Natural killer cell (primary cell): ENCODE results near the gene SLC25A6. TPM values are rescaled to one million over a fixed set of nuclear protein-coding genes. Genes with fewer than 3 reads are reported as not detected.

ENCODE experiments used
- ATAC-seq, 3 donors: fragments of 150-1000 bp in 2 of 3; fragments of 200-7000 bp in 1 of 3; cut with Tn5 transposase; 1 replicate in 1 of 3; 2 replicates in 2 of 3; pipeline ENCODE4 v1.10.0; 2021; ENCODE audit warnings: mild to moderate bottlenecking in 2 of 3, moderate library complexity in 2 of 3
- DNase-seq, 2 donors: peaks; one replicate each; pipeline versions ENCODE4 v3.0.0 to v3.0.0-alpha.2; 2013 to 2021; ENCODE audit warnings: mixed read lengths in 1 of 2
- H3K27ac ChIP-seq: one replicate; pipeline ENCODE4 v1.5.1; 2013; ENCODE audit warnings: mild to moderate bottlenecking, low read length
- H3K27me3 ChIP-seq: one replicate; pipeline ENCODE4 v1.6.1; 2013; ENCODE audit warnings: low read length; ENCODE audit not compliant: control insufficient read depth, insufficient read depth
- H3K36me3 ChIP-seq: one replicate; pipeline ENCODE4 v1.6.1; 2013; ENCODE audit warnings: low read length; ENCODE audit not compliant: control insufficient read depth, insufficient read depth
- H3K4me1 ChIP-seq: one replicate; pipeline ENCODE4 v1.6.1; 2013; ENCODE audit warnings: low read length; ENCODE audit not compliant: control insufficient read depth, insufficient read depth
- H3K4me3 ChIP-seq: one replicate; pipeline ENCODE4 v1.5.1; 2013; ENCODE audit warnings: low read length
- H3K9me3 ChIP-seq: one replicate; pipeline ENCODE4 v1.6.1; 2013; ENCODE audit warnings: low read length; ENCODE audit not compliant: control insufficient read depth, insufficient read depth
- H3K27ac Mint-ChIP-seq, 2 donors: one replicate each; pipeline ENCODE4 v1.8.0; 2022; ENCODE audit warnings: mild to moderate bottlenecking in 2 of 2, mixed read lengths in 2 of 2, moderate library complexity in 1 of 2
- H3K27me3 Mint-ChIP-seq, 2 donors: one replicate each; pipeline ENCODE4 v1.8.0; 2022; ENCODE audit warnings: low read depth in 2 of 2, mixed read lengths in 2 of 2
- H3K36me3 Mint-ChIP-seq: one replicate; pipeline ENCODE4 v1.8.0; 2022; ENCODE audit warnings: mixed read lengths
- H3K4me1 Mint-ChIP-seq, 2 donors: one replicate each; pipeline ENCODE4 v1.8.0; 2022; ENCODE audit warnings: mixed read lengths in 2 of 2
- H3K4me3 Mint-ChIP-seq: one replicate; pipeline ENCODE4 v1.8.0; 2022; ENCODE audit warnings: mild to moderate bottlenecking, moderate library complexity, mixed read lengths
- H3K9me3 Mint-ChIP-seq, 2 donors: one replicate each; pipeline ENCODE4 v1.8.0; 2022; ENCODE audit warnings: mixed read lengths in 2 of 2
- CTCF ChIP-seq: fragments of 200-600 bp; IDR thresholded peaks from one replicate; pipeline ENCODE4 v1.8.0; 2022; ENCODE audit warnings: antibody characterized with exemption
- WGBS: methylation state at CpG from one replicate; pipeline ENCODE4 v1.1.7; 2013; ENCODE audit warnings: missing lambda C conversion rate; ENCODE audit not compliant: insufficient coverage; 5-methylcytosine and 5-hydroxymethylcytosine counted together
- intact Hi-C: fragments of 100-400 bp; cut with micrococcal nuclease; formaldehyde crosslinking; loops from one replicate; pipeline ENCODE4 v1.14.2; 2022
- total RNA-seq, 4 donors: library from RNA; stranded (reverse); fragments of 120-200 nt in 1 of 4; gene quantifications; one replicate each; pipeline versions ENCODE4 v1.2.3 to v1.2.4, GENCODE V29; 2013 to 2022

The SLC25A6 gene
- total RNA-seq, 3 donors from 2014 or later (not counting 1 experiment from before 2014, with no cell fraction given), result 157 to 197 (median 178) TPM

DNA sequence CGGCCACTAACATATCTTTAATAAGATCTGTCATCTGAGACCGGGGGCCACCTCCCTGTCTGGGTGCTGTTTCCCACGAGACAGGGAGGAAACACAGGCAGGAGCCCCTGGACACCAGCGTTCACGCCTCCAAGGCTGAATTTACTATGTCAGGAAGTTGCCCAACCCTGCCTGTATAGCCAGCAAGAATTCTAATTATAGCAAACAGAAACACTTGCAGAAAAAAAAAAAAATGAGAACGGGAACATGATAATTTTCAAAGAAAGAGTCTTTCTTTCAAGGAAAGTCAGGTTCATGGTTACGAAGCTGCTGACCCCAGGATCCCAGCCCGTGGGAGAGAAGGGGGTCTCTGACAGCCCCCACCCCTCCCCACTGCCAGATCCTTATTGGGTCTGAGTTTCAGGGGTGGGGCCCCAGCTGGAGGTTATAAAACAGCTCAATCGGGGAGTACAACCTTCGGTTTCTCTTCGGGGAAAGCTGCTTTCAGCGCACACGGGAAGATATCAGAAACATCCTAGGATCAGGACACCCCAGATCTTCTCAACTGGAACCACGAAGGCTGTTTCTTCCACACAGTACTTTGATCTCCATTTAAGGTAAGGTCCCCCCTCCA is 55.5 kb downstream of the SLC25A6 start, which contains the start of gene IL3RA:
Gene IL3RA, plus strand, starts transcription at position 455 of the 613 bp plus-strand sequence. CDS start 4,981 bp downstream, outside the sequence.
- H3K36me3 Mint-ChIP-seq, result no peaks in the 10 kb centered on the region
- Histone ChIP-seq H3K27ac (peak within 1 kb of the TSS; percentile 55), H3K36me3 (no peaks in the 10 kb centered on the region), H3K9me3 (no peaks in the 10 kb centered on the region), H3K27me3 (no peaks in the 10 kb centered on the region), H3K4me1 (peaks cover 35% of the 10 kb centered on the region), H3K4me3 (peak within 1 kb of the TSS; percentile 53)
- intact Hi-C loops, result no loop called here
- peaks cover 13 to 14% of the 10 kb centered on the region in 2 donors for H3K4me1 Mint-ChIP-seq
- ATAC-seq (peak; percentile 62 to 83 (median 65)), DNase-seq (peak in 1 of 2 donors; percentile 21)
- peak within 1 kb of the TSS; percentile 50 to 90 for H3K27ac Mint-ChIP-seq
- H3K4me3 Mint-ChIP-seq, result peak within 1 kb of the TSS; percentile 90
- TF ChIP-seq CTCF, result no peak
- WGBS, result under 1% methylated on average over 14 of the region's 14 CpGs
- no peaks in the 10 kb centered on the region for H3K9me3 Mint-ChIP-seq
- peaks cover 2 to 6% of the 10 kb centered on the region in 2 donors for H3K27me3 Mint-ChIP-seq

Other genes starting within 250 kb of the SLC25A6 start
- gene CRLF2, start 179.5 kb downstream of the SLC25A6 start, total RNA-seq, result 1 to 10 TPM in 1 of 3 donors, not detected in 2; 1.3 TPM
- gene CSF2RA, start 123.3 kb downstream of the SLC25A6 start, total RNA-seq, result 10 to 100 TPM in 1 of 3 donors, 1 to 10 TPM in 2; 2.6 to 13.3 (median 5.9) TPM
- 10 to 100 TPM in 1 of 3 donors, 1 to 10 TPM in 2; 3.3 to 97.9 (median 4.4) TPM for gene IL3RA, start 55.3 kb downstream of the SLC25A6 start, total RNA-seq
- gene ASMTL, start 60.8 kb upstream of the SLC25A6 start, total RNA-seq, result 10 to 100 TPM; 58.5 to 80.3 (median 66.1) TPM
- 100 to 1,000 TPM in 2 of 3 donors, 10 to 100 TPM in 1; 73.7 to 114 (median 107) TPM for gene P2RY8, start 145.1 kb upstream of the SLC25A6 start, total RNA-seq
- gene AKAP17A, start 199.5 kb upstream of the SLC25A6 start, total RNA-seq, result 100 to 1,000 TPM; 120 to 141 (median 121) TPM
- gene ASMT, start 222.9 kb upstream of the SLC25A6 start, total RNA-seq, result 1 to 10 TPM in 2 of 3 donors, under 1 TPM in 1; 0.79 to 1.8 (median 1.5) TPM